GM18511 (cell line): ENCODE data around the gene PLEKHA7.
A peak's percentile ranks its signal among the peaks of the same experiment; 100 is the strongest.
"Not testable (repeated sequence)": the region's sequence is repeated elsewhere in the genome, so short reads cannot be mapped to it uniquely, and the experiment has no call there.

Experiments used
- ATAC-seq: cut with Tn5 transposase; IDR thresholded peaks from one replicate; pipeline ENCODE4 v1.9.1; 2021; ENCODE audit warnings: mild to moderate bottlenecking, moderate library complexity; ENCODE audit not compliant: unreplicated experiment

Gene PLEKHA7

GRCh38 chr11:17012179-17012578, 2.0 kb downstream of the PLEKHA7 start:
- ATAC-seq: no peak

GRCh38 chr11:17010851-17011420, 3.3 kb downstream of the PLEKHA7 start:
- no peak for ATAC-seq

GRCh38 chr11:17008099-17008498, 6.1 kb downstream of the PLEKHA7 start:
- no peak for ATAC-seq

GRCh38 chr11:17005646-17006045, 8.6 kb downstream of the PLEKHA7 start:
- ATAC-seq: no peak

- no peak for ATAC-seq
Observed at GRCh38 chr11:17004486-17005148, 9.6 kb downstream of the PLEKHA7 start.

GRCh38 chr11:17003426-17003825, 10.8 kb downstream of the PLEKHA7 start:
- ATAC-seq: no peak

- ATAC-seq: no peak
Observed at GRCh38 chr11:17002543-17002942, 11.7 kb downstream of the PLEKHA7 start.

GRCh38 chr11:17001806-17002205, 12.4 kb downstream of the PLEKHA7 start:
- no peak for ATAC-seq

- ATAC-seq: no peak
Observed at GRCh38 chr11:17000987-17001386, 13.2 kb downstream of the PLEKHA7 start.

GRCh38 chr11:17000253-17000652, 14.0 kb downstream of the PLEKHA7 start:
- not testable (repeated sequence) for ATAC-seq

- no peak for ATAC-seq
Observed at GRCh38 chr11:16999116-16999515, 15.1 kb downstream of the PLEKHA7 start.

GRCh38 chr11:16997624-16998023, 16.6 kb downstream of the PLEKHA7 start:
- no peak for ATAC-seq

GRCh38 chr11:16993495-16993894, 20.7 kb downstream of the PLEKHA7 start:
- no peak for ATAC-seq

GRCh38 chr11:16992846-16993245, 21.4 kb downstream of the PLEKHA7 start:
- no peak for ATAC-seq

GRCh38 chr11:16989554-16989953, 24.7 kb downstream of the PLEKHA7 start:
- no peak for ATAC-seq

- ATAC-seq: no peak
Observed at GRCh38 chr11:16987205-16987568, 27.0 kb downstream of the PLEKHA7 start.

- ATAC-seq: peak; percentile 97
Observed at GRCh38 chr11:16986434-16987204, 27.6 kb downstream of the PLEKHA7 start.

GRCh38 chr11:16985297-16985696, 28.9 kb downstream of the PLEKHA7 start:
- ATAC-seq: no peak

- no peak for ATAC-seq
Observed at GRCh38 chr11:16984229-16984628, 30.0 kb downstream of the PLEKHA7 start.

- ATAC-seq: no peak
Observed at GRCh38 chr11:16982809-16983208, 31.4 kb downstream of the PLEKHA7 start.

- ATAC-seq: no peak
Observed at GRCh38 chr11:16982256-16982671, 31.9 kb downstream of the PLEKHA7 start.

- no peak for ATAC-seq
Observed at GRCh38 chr11:16981651-16982194, 32.5 kb downstream of the PLEKHA7 start.
